ENCODE results near the gene ARFGEF3.
"Not testable (repeated sequence)": the region's sequence is repeated elsewhere in the genome, so short reads cannot be mapped to it uniquely, and the experiment has no call there.

ARFGEF3 gene

DNA sequence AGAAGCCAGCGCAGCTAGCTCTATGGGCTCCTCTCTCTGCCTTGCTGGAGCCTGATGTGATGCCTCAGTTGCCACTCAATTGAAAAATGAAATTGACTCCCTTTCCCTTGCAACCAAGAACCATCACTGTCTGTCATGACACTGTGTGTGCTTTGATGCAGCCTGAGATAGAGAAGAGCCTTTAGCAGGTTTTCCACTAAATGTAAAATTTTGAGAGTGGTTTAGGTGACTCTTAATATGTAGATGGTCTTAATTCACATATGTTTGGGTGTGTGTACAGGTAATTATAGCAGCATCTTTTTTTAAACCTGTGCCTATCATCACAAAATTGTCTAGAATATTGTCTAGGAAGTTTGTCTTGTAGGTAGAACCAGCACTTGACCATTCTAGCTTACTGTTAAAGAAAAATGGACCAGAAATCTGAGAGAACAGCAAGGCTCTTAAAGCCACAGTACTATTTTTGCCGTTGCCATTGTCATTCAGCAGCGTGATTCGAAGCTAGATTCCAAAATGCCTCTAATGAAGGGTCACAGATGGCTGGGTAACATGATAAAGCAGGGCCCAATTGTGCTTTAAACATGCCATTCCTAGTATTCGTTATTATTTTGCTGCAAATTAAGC, 1.3 kb downstream of the ARFGEF3 start:
- DNase-seq (ENCODE audit: low spot score), result no peak

DNA sequence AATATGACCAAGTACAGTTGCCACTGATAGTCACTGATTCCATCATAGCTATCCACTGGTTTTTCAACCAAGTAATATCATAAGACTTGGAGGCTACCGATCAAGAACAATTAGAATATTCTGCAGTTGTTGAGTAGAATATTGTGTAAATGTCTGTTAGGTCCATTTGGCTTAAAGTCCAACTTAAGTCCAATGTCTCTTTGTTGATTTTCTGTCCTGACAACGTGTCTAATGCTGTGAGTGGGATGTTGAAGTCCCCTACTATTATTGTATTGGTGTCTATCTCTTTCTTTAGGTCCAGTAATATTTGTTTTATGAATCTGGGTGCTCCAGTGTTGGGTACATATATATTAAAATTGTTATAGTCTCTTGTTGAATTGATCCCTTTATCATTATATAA, 13.9 kb downstream of the ARFGEF3 start:
- DNase-seq (ENCODE audit: low spot score), result no peak

DNA sequence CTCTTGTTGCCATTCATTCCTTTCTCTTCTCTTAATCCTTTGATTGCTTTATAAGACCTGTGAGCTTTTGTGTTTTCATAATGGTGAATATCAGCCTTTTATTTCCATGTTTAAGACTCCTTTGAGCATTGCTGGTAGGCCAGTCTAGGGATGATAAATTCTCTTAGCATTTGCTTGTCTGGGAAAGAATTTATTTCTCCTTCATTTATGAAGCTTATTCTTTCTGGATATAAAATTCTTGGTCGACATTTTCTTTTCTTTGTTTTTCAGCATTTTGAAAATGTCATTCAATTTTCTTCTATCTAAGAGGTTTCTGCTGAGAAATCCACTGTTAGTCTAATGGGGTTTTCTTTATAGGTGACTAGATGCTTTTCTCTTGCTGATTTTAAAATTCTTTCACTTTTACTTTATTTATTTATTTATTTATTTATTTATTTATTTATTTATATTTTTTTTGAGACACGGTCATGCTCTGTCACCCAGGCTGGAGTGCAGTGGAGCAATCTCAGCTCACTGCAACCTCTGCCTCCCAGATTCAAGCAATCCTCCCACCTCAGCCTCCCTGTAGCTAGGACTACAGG, 15.0 kb downstream of the ARFGEF3 start:
- DNase-seq (ENCODE audit: low spot score), result no peak

DNA sequence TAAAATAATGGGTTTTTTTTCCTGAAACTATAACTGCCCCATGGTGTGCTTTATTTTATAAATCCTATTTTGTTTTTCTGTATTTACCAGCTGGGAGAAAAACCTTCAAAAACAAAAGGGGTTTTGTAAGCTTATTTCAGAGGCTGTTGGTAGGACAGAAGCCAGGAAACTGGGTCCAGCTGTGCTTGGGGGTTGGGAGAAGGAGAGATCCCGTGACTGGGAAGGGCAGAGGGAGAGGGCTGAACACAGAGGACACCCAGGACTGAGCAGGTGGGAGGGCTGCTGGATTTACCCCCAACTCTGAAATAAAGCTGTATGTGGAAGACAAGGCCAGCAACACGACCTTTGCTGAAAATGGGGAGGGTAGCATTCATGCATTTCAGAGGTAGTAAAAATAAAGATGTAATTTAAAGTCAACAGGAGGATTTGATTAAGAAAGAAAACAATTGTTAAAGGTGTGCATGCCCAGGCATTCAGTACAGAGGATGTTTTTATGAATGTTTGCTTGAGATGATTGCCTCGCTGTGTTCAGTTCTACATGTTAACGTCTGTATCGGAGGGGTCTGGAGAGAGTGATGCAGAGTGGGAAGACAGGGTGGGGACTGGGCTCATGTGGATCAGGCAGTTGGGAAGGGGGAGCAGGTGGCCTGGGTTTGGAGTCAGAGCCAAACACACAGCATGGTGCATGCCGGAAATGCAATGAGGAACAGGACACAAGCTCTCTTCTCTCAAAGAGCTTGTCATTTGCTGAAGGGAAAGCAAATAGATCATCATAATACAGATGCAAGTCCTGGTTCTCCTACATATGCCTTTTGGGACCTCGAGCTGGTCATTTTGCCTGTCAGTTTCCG, 21.4 kb downstream of the ARFGEF3 start:
- no peak for DNase-seq (ENCODE audit: low spot score)

DNA sequence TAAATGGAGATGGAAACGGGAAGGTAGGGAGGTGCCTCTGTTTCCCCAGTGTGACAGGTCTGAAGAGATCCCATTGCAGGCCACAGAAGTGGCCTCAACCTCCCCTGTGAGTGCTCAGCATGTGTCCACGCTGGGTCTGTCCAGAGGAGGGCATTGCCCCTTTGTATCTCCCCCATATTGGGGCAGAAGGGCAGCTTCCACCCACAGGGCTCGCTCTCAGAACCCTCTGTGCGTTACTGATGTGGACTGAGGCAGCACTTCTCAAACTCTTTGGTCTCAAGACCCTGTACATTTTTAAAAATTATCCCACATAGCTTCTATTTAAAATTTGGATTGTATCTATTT, 22.0 kb downstream of the ARFGEF3 start:
- no peak for DNase-seq (ENCODE audit: low spot score)

DNA sequence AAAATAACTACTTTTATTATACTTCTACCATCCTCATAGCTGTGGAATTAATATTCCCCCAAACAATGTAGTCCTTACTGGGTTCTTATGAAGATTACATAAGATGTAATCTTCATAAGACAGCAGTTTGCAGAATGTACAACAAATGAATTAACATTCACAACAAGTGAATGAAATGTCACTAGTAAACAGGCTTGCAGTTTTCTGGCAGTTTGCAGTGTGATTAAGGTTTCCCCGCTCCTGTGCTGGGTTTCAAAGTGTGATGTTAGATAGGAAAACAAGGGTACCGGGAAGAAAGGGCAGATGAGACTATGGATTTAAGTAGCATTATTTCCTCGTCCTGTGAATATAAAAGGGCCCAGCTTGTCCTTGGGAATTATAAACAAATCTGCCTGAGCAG, 22.5 kb downstream of the ARFGEF3 start:
- no peak for DNase-seq (ENCODE audit: low spot score)

DNA sequence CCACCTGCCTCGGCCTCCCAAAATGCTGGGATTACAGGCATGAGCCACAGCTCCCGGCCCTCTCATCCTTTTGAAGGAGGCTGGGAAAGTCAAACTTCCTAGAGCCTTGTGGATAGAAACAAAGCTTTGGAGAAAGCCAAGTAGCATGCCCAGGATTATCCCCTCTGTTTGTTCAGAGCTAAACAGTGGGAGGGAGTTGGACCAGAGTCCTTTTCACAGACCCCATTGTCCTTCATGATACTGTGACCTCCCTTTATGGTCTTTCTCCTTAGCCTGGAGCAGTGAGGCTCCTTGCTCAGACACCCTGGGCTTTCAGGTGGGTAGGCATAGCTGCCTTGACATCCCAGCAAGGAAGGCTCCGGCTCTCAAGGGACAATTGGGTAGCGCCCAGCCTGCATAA, 25.4 kb downstream of the ARFGEF3 start:
- DNase-seq (ENCODE audit: low spot score), result no peak

DNA sequence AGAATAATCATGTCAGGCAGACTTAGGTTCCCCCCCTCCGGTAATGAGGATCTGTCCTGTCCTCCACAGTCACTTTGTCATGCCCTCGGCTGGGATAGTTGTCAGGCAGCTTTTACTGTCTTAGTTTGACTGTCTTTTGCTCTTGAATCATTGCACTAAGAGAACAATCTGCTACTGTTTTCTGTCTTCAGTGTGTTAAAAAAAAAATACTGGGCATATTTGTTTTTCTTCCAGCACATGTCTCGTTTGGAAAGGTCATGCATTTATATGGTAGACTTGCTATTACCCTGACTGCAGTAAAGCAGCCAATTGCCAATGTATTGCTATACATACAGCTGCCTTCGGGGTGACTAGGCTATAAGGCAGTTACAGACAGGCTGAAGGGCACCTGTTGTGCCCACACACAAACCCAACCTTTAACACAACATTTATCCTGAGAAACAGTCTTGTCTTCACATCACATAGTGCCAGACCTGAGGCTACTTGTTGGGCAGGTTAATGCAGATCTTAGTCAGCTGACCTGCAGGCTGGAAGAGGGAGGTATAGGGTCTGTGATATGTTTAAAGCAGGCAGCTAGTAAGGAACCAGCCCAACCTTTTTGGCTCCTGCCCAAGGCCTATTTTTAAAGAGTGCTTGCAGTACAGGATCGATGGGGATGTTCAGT, 26.7 kb downstream of the ARFGEF3 start:
- DNase-seq (ENCODE audit: low spot score), result no peak

DNA sequence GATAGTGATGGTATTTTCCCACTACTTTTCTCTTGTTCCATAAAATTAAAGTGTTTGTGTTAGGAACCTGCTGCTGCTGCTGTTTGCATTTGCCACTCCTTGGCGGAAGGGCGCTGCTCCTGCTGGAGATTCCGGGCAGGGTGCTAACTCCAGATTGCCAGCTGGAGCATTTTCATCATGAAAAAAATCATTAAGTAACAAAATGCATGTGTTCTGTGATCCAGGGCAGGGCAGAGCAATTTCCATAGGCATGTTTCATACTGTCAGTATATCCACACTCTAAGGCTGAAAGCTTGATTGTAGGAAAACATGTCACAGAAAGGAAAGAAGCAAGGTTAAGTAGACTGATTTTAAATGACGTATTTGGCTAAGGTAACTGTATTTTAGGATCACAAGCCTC, 32.5 kb downstream of the ARFGEF3 start:
- DNase-seq (ENCODE audit: low spot score), result no peak

DNA sequence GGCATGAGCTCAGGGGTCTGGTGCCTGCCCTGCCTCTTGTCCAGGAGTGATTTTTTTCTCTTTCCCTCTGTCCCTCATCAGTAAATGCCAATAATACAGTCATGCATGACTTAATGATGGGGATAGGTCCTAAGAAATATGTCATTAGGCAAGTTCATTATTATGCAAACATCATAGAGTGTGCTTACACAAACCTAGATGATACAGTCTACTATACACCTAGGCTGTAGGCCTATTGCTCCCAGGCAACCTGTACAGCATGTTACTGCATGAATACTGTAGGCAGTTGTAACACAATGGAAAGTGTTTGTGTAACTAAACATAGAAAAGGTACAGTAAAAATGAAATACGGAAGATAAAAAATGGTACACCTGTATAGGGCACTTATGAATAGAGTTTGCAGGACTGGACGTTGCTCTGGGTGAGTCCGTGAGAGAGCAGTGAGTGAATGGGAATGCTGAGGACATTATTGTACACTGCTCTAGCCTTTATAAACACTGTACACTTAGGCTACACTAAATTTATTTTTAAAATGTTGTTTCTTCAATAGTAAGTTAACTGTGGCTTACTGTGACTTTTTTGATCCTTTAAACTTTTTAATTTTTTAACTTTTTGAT, 34.5 kb downstream of the ARFGEF3 start:
- DNase-seq (ENCODE audit: low spot score), result no peak

DNA sequence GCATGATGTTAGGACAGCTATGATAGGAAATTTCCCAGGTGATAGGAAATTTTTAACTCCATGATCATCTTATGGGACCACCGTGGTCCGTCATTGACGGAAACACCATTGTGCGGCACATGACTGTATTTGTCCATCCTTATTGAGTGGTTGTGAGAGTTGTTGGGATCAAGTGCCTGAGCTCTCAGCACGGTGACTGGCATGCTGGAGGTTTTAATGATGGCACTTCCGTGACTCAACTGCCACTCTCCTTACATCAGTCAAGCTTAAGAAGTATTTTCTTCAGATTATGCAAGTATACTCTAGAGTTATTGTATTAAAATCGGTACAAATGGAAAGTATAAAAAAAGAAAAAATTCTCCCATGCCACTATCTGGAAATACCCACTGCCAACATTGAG, 35.8 kb downstream of the ARFGEF3 start:
- DNase-seq (ENCODE audit: low spot score), result no peak

DNA sequence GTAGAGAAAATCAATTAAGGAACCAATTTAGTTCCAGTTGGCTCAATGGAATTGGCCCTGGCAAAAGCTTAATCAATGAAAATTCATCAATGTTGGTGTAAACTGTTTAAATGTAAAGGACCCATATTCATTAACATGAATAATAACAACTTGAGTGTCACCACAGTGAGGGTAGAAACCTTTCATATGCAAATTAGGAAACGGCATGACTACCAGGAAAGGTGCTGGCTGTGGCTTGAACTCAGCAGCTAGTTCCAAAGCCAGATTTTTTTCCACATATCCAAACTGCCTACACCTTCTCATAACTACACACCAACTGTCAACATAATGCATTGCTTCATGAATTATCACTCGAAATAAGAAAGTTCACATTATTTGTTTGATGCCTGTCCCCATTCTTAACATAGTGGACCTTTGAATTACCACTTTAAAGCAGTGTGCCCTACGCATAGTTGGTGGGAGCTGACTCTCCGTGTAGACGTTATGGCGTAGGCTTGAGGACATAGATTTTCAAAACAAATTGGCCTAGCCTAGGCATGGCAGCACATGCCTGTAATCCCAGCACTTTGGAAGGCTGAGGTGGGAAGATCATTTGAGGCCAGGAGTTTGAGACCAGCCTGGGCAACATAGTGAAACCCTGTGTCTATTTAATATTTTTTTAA, 36.8 kb downstream of the ARFGEF3 start:
- no peak for DNase-seq (ENCODE audit: low spot score)

DNA sequence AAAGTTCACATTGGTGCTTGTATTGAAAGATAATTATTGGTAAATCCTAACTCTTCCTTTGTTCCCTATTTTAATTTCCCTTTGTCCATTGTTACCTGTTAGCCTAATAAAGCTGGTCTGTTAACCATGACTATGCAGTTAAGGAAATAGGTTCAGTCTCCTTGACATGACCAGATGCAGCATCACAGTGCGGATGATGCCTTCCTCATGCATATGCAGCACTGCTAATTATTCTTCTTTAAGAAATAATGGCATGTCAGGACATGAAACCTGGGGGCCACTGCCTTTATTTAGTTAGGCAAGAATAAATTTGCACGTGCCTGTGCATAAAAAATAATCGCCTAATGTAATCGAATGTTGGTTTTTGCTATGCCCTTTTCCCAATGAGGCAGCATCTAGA, 40.1 kb downstream of the ARFGEF3 start:
- no peak for DNase-seq (ENCODE audit: low spot score)

DNA sequence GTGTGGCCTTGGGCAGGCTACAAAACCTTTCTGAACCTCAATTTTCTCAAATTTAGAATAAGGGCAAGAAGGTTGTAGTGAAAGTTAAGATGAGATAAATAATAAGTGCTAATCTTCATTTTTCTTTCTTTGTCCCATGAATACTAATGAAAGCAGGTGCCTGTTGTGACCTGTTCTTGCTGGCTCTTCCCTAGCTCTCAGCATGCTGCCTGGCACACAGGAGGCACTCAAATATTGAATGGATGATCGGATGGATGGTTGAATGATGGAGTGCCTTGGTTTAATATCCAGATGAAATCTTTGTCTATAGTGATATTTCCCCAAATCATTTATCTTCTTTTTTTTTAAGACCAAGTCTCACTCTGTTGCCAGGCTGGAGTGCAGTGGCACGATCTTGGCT, 41.6 kb downstream of the ARFGEF3 start:
- DNase-seq (ENCODE audit: low spot score), result no peak

DNA sequence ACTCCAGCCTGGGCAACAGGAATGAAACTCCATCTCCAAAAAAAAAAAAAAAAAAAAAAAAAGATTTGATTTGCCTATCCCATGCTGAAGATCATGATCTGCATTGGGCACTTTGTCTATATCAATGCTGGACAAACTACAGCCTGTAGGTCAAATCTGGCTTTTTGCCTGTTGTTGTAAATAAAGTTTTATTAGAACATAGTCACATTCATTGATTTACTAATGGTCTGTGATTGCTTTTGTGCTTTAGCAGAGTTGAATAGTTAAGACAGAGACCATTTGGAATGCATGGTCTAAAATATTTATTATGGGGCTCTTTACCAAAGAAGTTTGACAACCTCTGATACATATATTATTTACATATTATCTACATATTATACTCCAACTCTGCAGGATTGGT, 42.6 kb downstream of the ARFGEF3 start:
- DNase-seq (ENCODE audit: low spot score), result no peak

DNA sequence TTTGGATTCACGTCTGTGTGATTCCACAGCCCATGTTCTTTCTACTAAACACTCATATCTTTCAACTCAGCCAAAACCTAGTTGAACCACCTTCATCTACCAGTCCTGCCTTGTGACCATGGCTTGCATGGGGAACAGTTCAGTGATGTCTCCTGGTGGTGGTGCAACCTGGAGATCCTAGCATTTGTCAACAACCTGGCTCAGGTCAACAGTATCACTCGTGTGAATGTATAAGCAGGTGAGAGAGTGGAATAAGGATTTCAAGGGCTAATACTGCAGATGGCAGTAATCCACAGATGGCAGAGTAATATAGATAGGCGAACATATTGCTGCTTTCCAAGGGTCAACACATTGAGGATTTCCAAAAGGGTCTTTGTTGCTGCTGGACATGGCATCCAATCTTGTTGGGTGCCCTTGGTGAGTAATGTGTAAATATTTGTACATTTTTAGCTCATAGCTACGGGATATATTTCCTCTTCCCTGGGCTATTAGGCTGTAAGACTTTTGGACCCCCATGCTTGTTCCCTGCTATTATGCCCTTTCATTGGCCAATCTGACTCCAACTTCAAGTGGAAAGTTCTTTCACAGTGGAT, 43.1 kb downstream of the ARFGEF3 start:
- no peak for DNase-seq (ENCODE audit: low spot score)

DNA sequence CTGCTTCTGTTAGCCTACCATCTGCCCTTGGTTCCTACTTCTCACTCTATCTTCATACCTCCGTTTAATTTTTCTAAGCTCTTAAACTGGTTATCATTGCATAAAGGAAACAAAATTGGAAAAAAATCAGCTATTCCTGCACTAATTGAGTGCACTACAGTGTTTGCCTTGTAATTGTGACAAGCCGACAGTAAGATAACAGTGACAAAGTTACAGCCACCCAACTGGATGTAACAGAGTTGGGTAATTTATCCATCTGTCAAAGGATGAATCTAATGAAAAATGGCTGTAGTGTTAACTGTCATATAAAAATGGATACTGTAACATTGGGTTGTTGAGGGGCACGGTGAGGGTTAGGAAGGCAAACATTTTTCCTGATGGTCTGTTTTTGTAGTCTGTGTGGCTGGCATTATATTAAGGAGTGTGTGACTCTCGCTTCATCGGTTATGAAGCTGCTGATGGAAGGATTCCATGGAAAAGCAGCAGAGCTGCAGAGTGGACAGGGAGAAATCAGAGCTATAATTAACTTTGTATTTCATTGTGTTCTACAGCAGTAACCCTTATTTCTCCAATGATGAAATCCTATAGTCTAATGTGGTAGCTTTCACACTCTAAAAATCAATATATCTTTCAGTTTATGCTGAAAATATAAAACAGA, 43.8 kb downstream of the ARFGEF3 start:
- DNase-seq (ENCODE audit: low spot score), result no peak

DNA sequence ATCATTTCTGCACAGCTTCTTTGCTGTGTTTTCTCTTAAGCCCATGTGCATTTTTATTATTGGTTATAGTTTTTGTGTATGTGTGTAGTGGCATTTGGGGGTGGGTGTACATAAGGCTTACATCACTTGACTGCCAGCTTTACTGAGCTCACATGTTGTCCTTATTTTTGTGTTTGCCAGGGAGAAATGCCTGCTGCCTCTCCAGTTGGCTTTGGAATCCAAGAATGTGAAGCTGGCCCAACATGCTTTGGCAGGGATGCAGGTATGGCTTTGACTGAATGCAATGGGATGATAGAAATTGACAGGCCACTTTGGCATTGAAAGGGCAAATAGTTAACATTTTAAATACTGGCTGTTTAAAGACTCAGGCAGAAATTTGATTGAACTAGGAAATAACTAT, 45.1 kb downstream of the ARFGEF3 start:
- no peak for DNase-seq (ENCODE audit: low spot score)

DNA sequence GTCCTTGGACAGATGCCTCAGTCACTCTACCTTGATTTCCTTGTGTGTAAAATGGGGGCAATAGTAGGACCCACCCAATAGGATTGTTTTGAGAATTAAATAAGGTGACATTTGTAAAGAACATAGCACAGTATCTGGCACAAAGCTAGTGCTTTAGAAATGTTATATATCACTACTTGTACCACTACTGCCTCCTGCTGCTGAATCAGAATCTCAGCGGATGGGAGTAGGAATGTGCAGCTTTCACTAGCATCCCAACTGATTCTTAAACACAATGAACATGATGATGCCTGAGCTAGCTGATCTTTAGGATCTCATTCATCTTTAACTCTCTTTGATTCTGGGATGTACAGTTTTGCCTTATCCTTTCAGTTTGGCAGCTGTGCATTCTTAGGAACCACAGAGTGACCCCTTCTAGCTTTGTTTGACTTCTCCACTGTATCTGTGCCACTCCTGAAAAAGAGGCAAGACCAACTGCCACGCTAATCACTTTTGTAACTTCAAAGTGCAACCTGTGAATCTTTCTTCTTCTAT, 49.4 kb downstream of the ARFGEF3 start:
- no peak for DNase-seq (ENCODE audit: low spot score)

DNA sequence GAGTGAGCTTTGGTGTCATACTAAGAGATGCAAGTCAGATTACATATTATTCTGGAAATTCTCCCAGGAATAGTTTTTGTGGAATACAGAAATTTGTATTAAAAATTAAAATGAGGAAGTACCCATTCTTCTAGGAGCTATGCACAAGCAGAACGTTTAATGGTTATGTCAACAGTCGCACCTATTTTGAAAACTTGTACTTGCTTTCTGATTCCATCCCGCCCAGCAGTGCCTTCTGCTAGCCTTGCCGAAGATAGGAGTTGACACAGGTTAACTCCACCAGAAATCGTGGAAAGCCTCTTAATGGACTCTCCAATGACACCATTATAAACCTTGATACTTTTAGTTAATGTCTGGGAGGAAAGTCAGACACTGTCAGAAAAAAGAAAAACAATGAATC, 49.9 kb downstream of the ARFGEF3 start:
- no peak for DNase-seq (ENCODE audit: low spot score)

DNA sequence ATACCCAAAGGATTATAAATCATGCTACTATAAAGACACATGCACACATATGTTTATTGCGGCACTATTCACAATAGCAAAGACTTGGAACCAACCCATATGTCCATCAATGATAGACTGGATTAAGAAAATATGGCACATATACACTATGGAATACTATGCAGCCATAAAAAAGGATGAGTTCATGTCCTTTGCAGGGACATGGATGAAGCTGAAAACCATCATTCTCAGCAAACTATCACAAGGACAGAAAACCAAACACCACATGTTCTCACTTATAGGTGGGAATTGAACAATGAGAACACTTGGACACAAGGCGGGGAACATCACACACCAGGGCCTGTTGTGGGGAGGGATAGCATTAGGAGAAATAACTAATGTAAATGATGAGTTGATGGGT, 50.8 kb downstream of the ARFGEF3 start:
- not testable (repeated sequence) for DNase-seq (ENCODE audit: low spot score)

All from AG08395 (cell line).